Neural cell (in vitro differentiated cells): ENCODE results near the gene LPP. TPM values are rescaled to one million over a fixed set of nuclear protein-coding genes. Genes with fewer than 3 reads are reported as not detected.

ENCODE experiments used
- H2AFZ ChIP-seq: fragments of 200-600, 300-800 bp; sonication (generic), shearing (Covaris generic); 2 replicates; pipeline ENCODE4 v1.6.0; 2014; ENCODE audit warnings: low read depth, mild to moderate bottlenecking, antibody characterized with exemption, low read length, moderate library complexity
- H3F3A ChIP-seq: fragments of 200-600 bp; shearing (Covaris generic); 2 replicates; pipeline ENCODE4 v1.6.1; 2016; ENCODE audit warnings: mild to moderate bottlenecking, moderate library complexity, mixed read lengths, antibody characterized with exemption, low read length; ENCODE audit not compliant: insufficient read depth, poor library complexity, severe bottlenecking
- H3K27ac ChIP-seq: fragments of 200-600, 300-800 bp; sonication (generic), shearing (Covaris generic); 2 replicates; pipeline ENCODE4 v1.5.1; 2014; ENCODE audit warnings: mild to moderate bottlenecking, low read length, moderate library complexity
- H3K27me3 ChIP-seq: fragments of 300-800, 200-600 bp; sonication (generic), shearing (Covaris generic); 2 replicates; pipeline ENCODE4 v1.6.0; 2014; ENCODE audit warnings: mild to moderate bottlenecking, low read depth, low read length, moderate library complexity; ENCODE audit not compliant: insufficient read depth
- H3K36me3 ChIP-seq: fragments of 300-800, 200-600 bp; sonication (generic), shearing (Covaris generic); 2 replicates; pipeline ENCODE4 v1.5.1; 2014; ENCODE audit warnings: mild to moderate bottlenecking, antibody characterized with exemption, low read length, moderate library complexity; ENCODE audit not compliant: insufficient read depth
- H3K4me2 ChIP-seq: fragments of 300-800, 200-600 bp; sonication (generic), shearing (Covaris generic); 2 replicates; pipeline ENCODE4 v1.6.0; 2014; ENCODE audit warnings: mild to moderate bottlenecking, low read length
- H3K4me3 ChIP-seq: fragments of 300-800, 200-600 bp; sonication (generic), shearing (Covaris generic); 2 replicates; pipeline ENCODE4 v1.5.1; 2014; ENCODE audit warnings: mild to moderate bottlenecking, low read length, moderate library complexity
- H3K79me2 ChIP-seq: fragments of 200-600 bp; shearing (Covaris generic); replicated peaks from 2 replicates; pipeline ENCODE4 v1.6.0; 2014; ENCODE audit warnings: mild to moderate bottlenecking, low read length, moderate library complexity; ENCODE audit not compliant: insufficient read depth
- H3K9ac ChIP-seq: fragments of 300-800, 200-600 bp; sonication (generic), shearing (Covaris generic); 2 replicates; pipeline ENCODE4 v1.6.1; 2016; ENCODE audit warnings: mild to moderate bottlenecking, low read length, mixed read lengths
- H3K9me2 ChIP-seq: fragments of 200-600 bp; shearing (Covaris generic); 2 replicates; pipeline ENCODE4 v1.6.1; 2016; ENCODE audit warnings: mild to moderate bottlenecking, low read length, mixed read lengths; ENCODE audit not compliant: insufficient read depth
- H3K9me3 ChIP-seq: fragments of 200-600, 300-800 bp; sonication (generic), shearing (Covaris generic); 2 replicates; pipeline ENCODE4 v1.6.1; 2016; ENCODE audit warnings: mild to moderate bottlenecking, mixed run types, low read length, moderate library complexity, mixed read lengths
- H4K20me1 ChIP-seq: fragments of 200-600 bp; shearing (Covaris generic); 2 replicates; pipeline ENCODE4 v1.6.1; 2016; ENCODE audit warnings: mild to moderate bottlenecking, mixed run types; ENCODE audit not compliant: insufficient read depth
- CTCF ChIP-seq: fragments of 450-650 bp; IDR thresholded peaks from 2 replicates; pipeline ENCODE4 v1.5.1; 2014; ENCODE audit warnings: antibody characterized with exemption, mild to moderate bottlenecking, moderate library complexity; ENCODE audit not compliant: poor library complexity, severe bottlenecking
- EZH2 ChIP-seq: fragments of 200-600, 300-800 bp; shearing (Covaris generic), sonication (generic); IDR thresholded peaks from 2 replicates; pipeline ENCODE4 v1.6.1; 2014; ENCODE audit warnings: antibody characterized with exemption, low read length, borderline replicate concordance, mild to moderate bottlenecking; ENCODE audit not compliant: insufficient read depth, poor library complexity, severe bottlenecking
- MXI1 ChIP-seq: fragments of 450-650 bp; conservative IDR thresholded peaks from 2 replicates; pipeline ENCODE4 v1.6.1; 2014; ENCODE audit warnings: antibody characterized with exemption, mild to moderate bottlenecking; ENCODE audit not compliant: poor library complexity, severe bottlenecking
- POLR2AphosphoS5 ChIP-seq: IDR thresholded peaks from 2 replicates; pipeline ENCODE4 v1.6.1; 2012
- RAD21 ChIP-seq: fragments of 450-650 bp; conservative IDR thresholded peaks from 2 replicates; pipeline ENCODE4 v1.6.1; 2014; ENCODE audit warnings: antibody characterized with exemption, mild to moderate bottlenecking, moderate library complexity
- REST ChIP-seq: IDR thresholded peaks from 2 replicates; pipeline ENCODE4 v1.6.1; 2012; ENCODE audit warnings: borderline replicate concordance
- SMC3 ChIP-seq: fragments of 450-650 bp; conservative IDR thresholded peaks from 2 replicates; pipeline ENCODE4 v1.6.1; 2014; ENCODE audit warnings: antibody characterized with exemption, mild to moderate bottlenecking, moderate library complexity; ENCODE audit not compliant: poor library complexity
- TAF1 ChIP-seq: IDR thresholded peaks from 2 replicates; pipeline ENCODE4 v1.6.1; 2012; ENCODE audit warnings: low read depth
- polyA plus RNA-seq: library from polyadenylated mRNA; depleted of rRNA; stranded (reverse); fragments of >200 nt; gene quantifications from 2 replicates; pipeline ENCODE4 v1.2.3, GENCODE V29; 2014

LPP gene
- polyA plus RNA-seq, 1 donor from 2014 or later: 3.0 TPM

GRCh38 chr3:188358787-188359493 lies 205.0 kb downstream of the LPP start:
- Histone ChIP-seq H3K27ac (no peak overlapping the region), H4K20me1 (no peaks in the 10 kb centered on the region), H3K4me2 (no peak overlapping the region), H3K9me3 (no peaks in the 10 kb centered on the region), H3K9ac (no peak overlapping the region), H2AFZ (no peak overlapping the region), H3K27me3 (no peaks in the 10 kb centered on the region), H3K4me3 (no peak overlapping the region), H3K79me2 (no peaks in the 10 kb centered on the region), H3K36me3 (no peaks in the 10 kb centered on the region), H3K9me2 (no peaks in the 10 kb centered on the region), H3F3A (no peaks in the 10 kb centered on the region)
- TF ChIP-seq RAD21: no peak
- TF ChIP-seq POLR2AphosphoS5: no peak
- no peak for TF ChIP-seq MXI1
- no peak for TF ChIP-seq TAF1
- no peak for TF ChIP-seq EZH2

- H4K20me1 ChIP-seq: no peaks in the 10 kb centered on the region
Measured at GRCh38 chr3:188360364-188360881, 206.5 kb downstream of the LPP start.

More at GRCh38 chr3:188360364-188360881, 206.5 kb downstream of the LPP start:
- Histone ChIP-seq H2AFZ (no peak overlapping the region), H3K79me2 (no peaks in the 10 kb centered on the region), H3K9me3 (no peaks in the 10 kb centered on the region), H3F3A (no peaks in the 10 kb centered on the region), H3K4me3 (no peak overlapping the region), H3K4me2 (no peak overlapping the region), H3K36me3 (no peaks in the 10 kb centered on the region), H3K9ac (no peak overlapping the region), H3K27me3 (no peaks in the 10 kb centered on the region), H3K27ac (no peak overlapping the region), H3K9me2 (no peaks in the 10 kb centered on the region)
- TF ChIP-seq POLR2AphosphoS5 (no peak), SMC3 (no peak), REST (no peak), CTCF (no peak), EZH2 (no peak)
